Upper lobe of left lung (tissue), 4 donors: ENCODE results near the gene PBX3.

Experiments
- CTCF ChIP-seq, 6 experiments: fragments of 450-650 bp in 4 of 6; fragments of 200-600 bp in 2 of 6; sonication (generic) in 2 of 6; IDR thresholded peaks; one replicate each; pipeline ENCODE4 v1.5.1; 2016 to 2019; ENCODE audit warnings: antibody characterized with exemption in 6 of 6
- EP300 ChIP-seq, 4 donors: sonication (generic); formaldehyde crosslinking; IDR thresholded peaks; one replicate each; pipeline ENCODE4 v1.5.1; 2017; ENCODE audit warnings: antibody characterized with exemption in 4 of 4, control low read depth in 2 of 4
- POLR2A ChIP-seq, 4 donors: fragments of 450-650 bp; IDR thresholded peaks; one replicate each; pipeline ENCODE4 v1.5.1; 2016 to 2017; ENCODE audit warnings: antibody characterized with exemption in 4 of 4, mild to moderate bottlenecking in 2 of 4
- POLR2AphosphoS5 ChIP-seq, 2 donors: sonication (generic); formaldehyde crosslinking; IDR thresholded peaks; one replicate each; pipeline ENCODE4 v1.5.1; 2017; ENCODE audit warnings: antibody characterized with exemption in 2 of 2

- TF ChIP-seq CTCF (IDR thresholded peaks at IDR 0.05) (no peak), EP300 (IDR thresholded peaks at IDR 0.05) (no peak), POLR2AphosphoS5 (IDR thresholded peaks at IDR 0.05) (no peak), POLR2A (IDR thresholded peaks at IDR 0.05) (no peak)
Observed at GRCh38 chr9:125911861-125912644, 164.9 kb downstream of the PBX3 start.
